DMS79 (cell line): ENCODE results near the gene SESTD1.
A peak's percentile ranks its signal among the peaks of the same experiment; 100 is the strongest.
"Not testable (repeated sequence)": the region's sequence is repeated elsewhere in the genome, so short reads cannot be mapped to it uniquely, and the experiment has no call there.

Experiments used
- DNase-seq: peaks from one replicate; lab custom pipeline; 2025; lab: John Stamatoyannopoulos, UW

The SESTD1 gene

DNA sequence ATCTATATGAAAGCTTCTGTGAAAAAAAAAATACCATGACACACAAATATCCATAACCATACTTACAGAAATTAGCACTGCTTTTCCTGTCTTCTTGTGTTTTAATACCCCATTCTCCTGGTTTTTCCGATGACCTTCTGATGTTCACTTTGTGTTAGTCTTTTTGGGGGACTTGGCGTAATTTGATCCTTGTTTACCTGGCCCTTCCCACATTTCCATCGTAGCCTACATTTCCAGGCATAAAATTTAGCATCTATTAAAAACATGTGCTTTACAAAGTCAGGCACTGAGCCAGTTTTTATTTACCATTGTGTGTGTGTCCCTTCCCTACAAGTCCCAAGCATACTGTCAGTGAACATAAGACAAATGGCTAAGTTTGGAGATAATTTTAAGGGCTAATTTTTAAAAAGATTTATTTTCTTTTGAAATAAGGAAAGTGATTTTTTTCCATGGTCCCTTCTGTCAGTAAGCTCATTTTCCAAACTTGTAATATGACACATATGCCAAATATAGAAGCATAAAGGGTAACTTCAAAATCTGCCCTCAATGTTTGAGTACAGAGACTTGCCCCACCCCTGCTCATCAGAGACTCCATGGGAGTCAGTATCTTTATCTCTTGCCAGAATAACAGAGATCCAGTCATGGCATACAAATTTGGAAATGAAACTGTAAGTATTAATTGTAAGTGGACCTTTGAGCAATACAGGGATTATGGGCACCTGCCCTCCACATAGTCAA, 27.3 kb downstream of the SESTD1 start:
- no peak for DNase-seq

DNA sequence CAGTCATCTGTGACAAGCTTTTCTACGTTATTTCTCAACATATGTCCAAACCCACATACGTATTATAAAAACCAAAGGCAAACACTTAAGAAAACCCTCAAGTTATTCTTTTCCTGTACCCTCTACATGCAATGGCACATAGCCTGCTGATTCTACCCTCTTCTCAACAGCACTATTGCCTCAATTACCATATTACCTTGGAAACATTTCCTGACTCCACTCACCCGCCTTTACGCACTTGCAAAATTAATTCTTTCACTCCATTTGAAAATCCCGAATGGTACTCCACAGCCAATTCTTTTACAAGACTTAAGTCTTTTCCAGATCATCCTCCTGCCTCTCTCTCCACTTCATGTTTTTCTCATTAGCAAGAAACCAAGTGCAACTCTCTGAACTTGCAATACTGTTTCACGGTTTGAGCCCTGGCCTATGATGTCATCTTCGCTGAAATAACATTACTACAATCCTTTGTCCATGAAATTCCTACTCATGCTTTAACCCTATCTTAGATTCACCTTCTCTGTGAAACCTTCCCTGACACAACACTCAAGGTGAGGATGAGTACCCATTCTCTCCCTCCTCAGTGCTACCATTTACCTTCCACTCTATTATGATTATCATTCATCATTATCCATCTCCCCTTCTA, 29.0 kb downstream of the SESTD1 start:
- DNase-seq, result peak; percentile 85

DNA sequence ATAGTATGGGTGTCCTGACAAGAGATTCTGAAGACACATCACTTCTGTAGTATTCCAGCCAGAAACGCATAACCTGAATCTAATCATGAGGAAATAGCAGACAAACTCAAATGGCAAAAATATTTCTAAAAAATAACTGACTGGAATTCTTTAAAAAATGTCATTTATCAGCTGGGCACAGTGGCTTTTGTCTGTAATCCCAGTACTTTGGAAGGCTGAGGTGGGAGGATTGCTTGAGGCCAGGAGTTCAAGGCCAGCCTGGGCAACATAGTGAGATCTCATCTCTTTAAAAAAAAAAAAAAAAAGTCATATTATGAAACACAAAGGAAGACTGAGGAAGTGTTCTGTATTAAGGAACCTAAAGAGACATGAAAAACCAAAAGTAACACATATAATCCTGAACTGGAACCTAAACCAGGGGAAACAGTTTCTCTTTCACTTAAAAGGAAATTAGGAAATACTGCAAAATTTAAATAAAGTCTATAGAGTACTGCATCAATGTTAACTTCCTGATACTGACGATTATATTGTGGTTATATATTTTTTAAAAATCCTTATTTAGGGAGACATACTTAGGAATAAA, 29.9 kb downstream of the SESTD1 start:
- no peak for DNase-seq

DNA sequence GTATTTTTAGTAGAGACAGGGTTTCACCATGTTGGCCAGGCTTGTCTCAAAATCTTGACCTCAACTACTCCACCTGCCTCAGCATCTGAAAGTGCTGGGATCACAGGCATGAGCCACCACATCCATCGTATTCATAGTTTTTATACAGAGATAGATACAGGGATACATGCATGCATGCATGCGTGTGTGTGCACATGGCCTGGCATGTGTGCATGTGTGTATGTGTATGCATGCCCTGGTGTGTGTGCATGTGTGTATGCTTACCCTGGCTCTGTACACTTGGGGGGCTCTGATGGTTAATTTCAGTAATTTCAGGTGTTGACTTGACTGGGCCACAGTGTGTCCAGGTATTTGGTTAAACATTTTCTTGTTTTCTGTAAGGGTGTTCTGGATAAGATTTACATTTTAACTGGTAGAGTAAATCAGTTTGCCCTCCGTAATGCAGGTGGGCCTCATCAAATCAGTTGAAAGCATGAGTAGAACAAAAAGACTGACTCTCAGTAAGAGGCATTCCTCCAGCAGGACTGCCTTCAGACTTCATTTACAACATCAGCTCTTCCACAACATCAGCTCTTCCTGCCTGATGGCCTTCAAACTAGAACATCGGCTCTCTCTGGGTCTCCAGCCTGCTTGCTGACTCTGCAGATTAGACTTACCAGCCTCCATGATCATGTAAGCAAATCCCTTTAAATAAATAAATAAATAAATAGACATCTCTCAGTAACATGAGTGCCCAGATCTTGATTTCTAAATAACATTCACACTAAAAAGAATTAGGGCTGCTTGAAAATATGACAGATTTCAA, 30.8 kb downstream of the SESTD1 start:
- DNase-seq, result no peak

DNA sequence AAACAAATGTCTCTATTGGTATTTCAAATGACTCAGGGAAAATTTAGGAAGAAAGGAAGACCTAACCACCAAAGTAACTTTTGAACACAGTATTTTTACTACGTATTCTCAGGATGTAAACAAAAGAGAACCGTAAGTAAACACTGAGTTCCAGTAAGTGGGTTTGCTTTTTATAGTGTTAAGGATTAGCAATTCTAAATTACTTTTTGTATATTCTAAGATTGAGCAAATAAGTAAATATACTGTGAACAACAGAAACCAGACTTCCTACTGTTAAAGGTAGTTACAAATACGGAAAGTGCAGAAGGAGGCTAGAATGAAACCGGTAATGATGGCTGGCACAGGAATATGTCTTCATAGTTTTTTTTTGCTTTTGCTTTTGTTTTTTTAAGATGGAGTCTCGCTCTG, 31.5 kb downstream of the SESTD1 start:
- DNase-seq, result no peak

DNA sequence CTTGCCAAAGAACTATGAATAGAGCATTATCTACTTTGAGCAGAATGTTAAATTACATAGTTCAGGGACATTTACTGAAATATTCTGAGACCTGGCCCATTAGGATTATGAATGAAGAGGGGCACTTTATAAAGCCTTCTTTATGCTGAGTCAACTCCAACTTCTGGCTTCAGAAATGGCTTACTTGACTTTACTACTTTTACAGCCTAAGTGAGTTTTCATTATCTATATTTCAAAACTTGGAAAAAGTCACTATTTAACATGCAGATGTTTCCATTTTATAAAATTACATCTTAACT, 37.7 kb downstream of the SESTD1 start:
- DNase-seq, result no peak

DNA sequence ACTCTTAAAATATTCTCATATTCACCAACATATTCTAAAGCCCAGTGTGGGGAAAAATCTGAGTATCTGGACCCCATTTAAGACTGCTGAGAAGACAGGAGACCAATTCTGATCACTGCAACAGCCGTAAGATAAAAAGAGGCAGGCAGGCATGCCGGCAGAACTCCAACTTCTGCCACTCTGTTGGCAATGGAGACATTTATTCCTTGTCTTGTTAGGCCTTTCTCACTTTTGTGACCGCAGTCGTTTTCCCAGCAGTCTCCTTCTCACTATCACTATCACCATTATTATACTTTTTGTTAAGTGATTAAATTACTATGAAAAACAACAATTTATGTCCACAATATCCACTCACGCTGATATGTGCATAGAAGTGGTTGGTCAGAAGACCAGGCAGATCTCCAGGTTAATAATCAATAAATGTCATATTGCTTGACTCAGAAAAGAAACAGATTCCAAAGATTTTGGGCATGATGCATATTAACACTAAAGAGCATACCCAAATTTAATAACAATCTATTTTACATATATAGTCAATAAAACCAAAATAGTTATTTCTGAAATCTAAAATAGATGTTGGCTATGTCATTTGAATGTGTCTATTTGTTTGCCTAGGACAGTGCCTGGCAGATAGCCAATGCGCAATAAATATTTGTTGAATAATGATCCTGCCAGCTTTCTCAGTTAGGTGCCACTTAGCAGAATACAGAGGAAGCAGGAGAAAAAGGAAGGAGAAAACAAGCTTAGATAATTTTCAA, 38.2 kb downstream of the SESTD1 start:
- no peak for DNase-seq

DNA sequence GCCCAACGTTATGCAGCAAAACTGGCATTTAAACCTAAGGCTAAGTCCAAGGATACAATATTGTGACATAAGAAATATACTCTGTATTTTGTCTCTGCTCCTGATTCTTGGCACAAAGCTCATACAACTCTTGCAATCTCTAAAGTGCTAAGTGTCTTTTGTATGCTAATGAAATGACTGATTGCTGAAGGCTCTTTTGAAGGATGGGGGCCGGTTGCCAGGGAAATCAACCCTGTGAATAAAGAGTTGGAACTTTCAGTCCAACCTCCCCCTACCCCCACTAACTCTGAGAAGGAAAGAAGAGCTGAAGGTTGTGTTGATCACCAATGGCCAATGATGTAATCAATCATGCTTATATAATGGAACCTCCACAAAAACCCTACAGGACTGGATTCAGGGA, 40.3 kb downstream of the SESTD1 start:
- DNase-seq, result no peak

DNA sequence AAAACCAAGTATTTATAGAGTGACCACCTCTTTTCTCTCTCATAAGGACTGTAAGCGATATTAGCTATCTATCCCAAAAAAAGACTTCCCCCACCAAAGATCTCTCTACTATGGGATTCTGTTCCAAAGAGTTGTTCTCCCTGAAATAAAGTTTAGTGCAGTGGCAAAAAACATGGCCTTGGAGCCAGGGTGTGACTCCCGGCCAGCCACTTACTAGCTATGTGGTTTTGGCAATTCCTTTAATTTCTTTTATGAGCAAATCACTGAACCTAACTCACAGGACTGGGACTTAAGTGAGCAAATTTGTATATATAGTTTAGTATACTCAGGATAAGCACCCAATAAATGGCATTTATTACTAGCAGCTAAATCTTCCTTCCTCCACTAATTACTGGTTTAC, 42.6 kb downstream of the SESTD1 start:
- DNase-seq, result no peak

DNA sequence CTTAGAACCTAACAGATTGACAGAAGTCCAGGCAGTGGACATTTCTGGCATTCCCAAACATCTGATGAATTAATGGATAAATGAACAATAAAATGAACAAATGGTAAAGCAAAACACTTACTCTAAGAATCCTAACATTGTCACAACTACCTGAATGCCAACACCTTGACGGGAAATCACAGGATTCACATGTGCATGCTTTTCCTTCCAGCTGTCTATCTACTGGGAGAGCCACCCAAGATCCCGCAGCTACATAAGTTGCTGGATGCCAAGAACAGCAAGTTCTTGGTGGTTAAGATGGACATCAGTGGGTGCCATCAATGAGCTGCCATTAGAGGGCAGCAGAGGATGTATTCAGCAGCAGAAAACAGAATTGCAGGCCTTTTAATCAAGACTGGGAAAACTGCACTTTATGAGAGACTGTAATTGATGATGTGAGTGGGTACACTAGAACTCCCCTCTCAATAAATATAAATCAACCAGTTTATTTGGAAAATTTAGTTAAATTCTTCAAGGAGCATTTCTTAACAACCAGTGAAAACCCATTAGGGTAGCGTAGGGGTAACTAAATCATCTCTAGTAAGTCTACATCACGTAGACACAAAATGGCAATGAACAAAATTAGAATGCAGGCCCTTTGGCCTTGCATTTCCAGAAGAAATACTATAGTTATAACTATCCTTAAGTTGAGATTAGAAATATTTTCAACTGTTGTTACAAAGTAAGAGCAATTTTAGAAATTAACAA, 45.6 kb downstream of the SESTD1 start:
- DNase-seq, result no peak

DNA sequence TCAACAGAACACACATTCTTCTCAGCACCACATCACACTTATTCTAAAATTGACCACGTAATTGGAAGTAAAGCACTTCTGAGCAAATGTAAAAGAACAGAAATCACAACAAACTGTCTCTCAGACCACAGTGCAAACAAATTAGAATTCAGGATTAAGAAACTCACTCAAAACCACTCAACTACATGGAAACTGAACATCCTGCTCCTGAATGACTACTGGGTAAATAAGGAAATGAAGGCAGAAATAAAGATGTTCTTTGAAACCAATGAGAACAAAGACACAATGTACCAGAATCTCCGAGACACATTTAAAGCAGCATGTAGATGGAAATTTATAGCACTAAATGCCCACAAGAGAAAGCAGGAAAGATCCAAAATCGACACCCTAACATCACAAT, 50.0 kb downstream of the SESTD1 start:
- DNase-seq, result not testable (repeated sequence)

DNA sequence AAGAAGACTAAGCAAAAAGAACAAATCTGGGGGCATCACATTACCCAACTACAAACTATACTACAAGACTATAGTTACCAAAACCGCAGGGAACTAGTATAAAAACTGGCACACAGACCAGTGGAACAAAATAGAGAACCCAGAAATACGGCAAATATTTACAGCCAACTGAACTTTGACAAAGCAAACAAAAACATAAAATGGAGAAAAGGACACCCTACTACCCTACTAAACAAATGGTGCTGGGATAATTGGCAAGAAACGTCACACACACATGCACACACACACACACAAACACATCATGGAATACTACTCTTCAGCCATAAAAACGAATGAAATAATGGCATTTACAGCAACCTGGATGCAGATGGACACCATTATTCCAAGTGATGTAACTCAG, 53.3 kb downstream of the SESTD1 start:
- no peak for DNase-seq

DNA sequence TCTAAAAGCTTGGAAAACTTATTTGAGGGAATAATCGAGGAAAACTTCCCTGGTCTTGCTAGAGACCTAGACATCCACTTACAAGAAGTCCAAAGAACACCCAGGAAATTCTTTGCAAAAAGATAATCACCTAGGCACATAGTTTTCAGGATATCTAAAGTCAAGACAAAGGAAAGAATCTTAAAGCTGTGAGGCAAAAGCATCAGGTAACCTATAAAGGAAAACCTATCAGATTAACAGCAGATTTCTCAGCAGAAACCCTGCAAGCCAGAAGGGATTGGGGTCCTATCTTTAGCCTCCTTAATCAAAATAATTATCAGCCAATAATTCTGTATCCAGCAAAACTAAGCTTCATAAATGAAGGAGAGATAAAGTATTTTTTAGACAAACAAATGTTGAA, 56.4 kb downstream of the SESTD1 start:
- not testable (repeated sequence) for DNase-seq

DNA sequence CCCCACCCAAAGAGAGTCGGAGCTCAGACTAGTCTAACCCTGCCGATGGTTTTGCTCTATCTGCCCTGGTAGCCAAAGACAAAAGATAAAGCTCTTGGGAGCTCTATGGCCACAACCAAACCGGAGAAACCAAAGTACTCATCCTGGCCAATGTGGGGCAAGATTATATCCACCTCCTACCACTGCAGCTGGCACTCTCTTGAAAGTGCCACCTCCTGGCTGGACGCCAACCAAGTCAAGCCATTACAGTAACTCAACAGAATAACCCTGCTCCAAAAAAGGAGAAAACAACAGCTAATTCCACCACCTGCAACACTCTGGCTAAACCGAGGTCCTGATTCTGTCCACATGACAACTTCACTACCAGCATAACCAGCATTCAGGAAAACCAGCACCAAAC, 57.6 kb downstream of the SESTD1 start:
- DNase-seq, result no peak

DNA sequence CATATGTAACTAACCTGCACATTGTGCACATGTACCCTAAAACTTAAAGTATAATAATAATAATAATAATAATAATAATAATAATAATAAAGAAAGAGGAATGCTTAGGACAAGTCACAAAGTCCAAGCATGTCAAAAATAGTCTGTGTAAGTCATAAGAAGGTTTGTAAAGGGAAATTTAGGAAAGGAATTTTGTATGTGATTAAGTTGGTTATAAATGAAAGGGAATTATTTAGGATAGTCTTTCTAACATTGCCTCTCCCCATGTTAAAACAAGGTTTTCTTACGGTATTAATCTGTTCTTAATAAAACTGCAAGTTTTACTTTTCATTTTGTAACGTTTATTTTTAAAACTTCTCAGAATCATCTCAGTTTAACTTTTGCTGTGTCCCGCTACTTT, 62.8 kb downstream of the SESTD1 start:
- peak; percentile 2 for DNase-seq

DNA sequence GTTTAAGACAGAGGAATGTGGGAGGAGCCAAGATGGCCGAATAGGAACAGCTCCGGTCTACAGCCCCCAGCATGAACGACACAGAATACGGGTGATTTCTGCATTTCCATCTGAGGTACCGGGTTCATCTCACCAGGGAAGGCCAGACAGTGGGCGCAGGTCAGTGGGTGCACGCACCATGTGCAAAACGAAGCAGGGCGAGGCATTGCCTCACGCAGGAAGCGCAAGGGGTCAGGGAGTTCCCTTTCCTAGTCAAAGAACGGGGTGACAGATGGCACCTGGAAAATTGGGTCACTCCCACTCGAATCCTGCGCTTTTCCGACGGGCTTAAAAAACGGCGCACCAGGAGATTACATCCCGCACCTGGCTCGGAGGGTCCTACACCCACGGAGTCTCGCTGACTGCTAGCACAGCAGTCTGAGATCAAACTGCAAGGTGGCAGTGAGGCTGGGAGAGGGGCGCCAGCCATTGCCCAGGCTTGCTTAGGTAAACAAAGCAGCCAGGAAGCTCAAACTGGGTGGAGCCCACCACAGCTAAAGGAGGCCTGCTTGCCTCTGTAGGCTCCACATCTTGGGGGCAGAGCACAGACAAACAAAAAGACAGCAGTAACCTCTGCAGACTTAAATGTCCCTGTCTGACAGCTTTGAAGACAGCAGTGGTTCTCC, 68.6 kb downstream of the SESTD1 start:
- DNase-seq, result not testable (repeated sequence)

DNA sequence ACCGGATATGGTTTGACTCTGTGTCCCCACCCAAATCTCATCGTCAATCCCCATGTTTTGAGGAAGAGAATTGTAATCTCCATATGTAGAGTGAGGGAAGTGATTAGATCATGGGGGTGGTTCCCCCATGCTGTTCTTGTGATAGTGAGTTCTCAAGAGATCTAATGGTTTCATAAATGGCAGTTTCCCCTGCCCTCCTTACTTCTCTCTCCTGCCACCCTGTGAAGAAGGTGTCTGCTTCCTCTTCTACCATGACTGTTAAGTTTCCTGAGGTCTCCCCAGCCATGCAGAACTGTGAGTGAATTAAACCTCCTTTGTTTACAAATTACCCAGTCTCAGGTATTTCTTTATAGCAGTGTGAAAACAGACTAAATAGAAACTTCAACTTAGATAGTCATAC, 69.5 kb downstream of the SESTD1 start:
- no peak for DNase-seq

DNA sequence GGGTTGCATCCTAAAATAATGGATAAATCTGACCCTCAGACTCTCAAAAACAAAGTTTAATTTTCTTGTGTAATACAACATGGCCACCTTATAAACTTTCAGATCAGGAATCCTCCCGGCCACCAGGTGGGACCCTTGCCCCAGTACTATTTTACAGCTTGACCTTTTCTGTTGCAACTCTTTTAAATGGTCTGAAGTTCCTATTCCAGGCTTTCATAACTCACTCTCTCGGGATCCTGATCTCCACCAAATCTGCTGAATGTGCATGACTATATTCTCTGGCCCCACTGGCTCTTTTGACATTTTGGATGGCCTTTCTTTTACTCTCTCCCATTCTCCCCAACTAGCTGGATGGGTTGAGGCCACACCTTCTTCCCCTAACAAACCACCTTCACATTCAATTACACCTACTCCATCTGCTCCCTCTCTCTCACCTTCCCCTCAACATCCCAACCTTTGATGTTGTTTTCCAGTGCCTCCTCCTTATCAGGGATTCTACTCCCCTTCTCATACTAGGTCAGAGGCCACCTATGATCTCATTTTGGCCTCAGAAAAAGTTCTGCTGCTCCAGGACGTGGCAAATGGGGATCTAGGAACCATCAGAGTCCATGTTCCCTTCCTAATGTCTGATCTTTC, 70.8 kb downstream of the SESTD1 start:
- DNase-seq, result no peak

DNA sequence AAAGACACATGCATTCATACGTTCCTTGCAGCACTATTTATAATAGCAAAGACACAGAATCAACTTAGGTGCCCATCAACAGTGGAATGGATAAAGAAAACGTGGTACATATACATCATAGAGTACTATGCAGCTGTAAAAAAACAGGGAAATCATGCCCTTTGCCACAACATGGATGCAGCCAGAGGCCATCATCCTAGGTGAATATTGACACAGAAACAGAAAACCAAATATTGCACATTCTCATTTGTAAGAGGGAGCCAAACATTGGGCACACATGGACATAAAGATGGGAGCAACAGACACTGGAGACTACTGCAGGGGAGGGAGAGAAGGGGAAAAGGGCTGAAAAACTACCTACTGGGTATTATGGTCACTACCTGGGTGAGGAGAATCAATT, 73.5 kb downstream of the SESTD1 start:
- no peak for DNase-seq

DNA sequence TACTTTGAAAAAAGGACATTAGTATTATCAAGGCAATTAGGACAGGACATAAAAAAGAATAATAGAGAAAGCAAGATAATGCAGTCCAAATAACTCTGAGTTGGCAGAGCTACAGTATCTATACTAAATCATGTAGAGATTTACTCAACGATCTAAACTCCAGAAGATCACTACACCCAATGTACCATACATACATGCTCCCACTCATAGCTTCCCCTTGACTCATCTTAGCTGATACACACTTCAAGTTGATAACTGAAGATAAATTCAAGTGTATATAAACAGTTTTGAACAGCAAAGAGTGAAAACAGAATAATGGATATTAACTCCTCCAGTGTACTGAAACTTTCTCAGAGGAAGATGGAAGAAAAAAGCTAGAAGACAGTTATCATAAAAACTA, 78.5 kb downstream of the SESTD1 start:
- no peak for DNase-seq
